ENCODE measurements around the gene DDX17.

Gene DDX17

GRCh38 chr22:38464992-38465672 is 41.0 kb downstream of the DDX17 start:
- no peak for DNase-seq

DNA sequence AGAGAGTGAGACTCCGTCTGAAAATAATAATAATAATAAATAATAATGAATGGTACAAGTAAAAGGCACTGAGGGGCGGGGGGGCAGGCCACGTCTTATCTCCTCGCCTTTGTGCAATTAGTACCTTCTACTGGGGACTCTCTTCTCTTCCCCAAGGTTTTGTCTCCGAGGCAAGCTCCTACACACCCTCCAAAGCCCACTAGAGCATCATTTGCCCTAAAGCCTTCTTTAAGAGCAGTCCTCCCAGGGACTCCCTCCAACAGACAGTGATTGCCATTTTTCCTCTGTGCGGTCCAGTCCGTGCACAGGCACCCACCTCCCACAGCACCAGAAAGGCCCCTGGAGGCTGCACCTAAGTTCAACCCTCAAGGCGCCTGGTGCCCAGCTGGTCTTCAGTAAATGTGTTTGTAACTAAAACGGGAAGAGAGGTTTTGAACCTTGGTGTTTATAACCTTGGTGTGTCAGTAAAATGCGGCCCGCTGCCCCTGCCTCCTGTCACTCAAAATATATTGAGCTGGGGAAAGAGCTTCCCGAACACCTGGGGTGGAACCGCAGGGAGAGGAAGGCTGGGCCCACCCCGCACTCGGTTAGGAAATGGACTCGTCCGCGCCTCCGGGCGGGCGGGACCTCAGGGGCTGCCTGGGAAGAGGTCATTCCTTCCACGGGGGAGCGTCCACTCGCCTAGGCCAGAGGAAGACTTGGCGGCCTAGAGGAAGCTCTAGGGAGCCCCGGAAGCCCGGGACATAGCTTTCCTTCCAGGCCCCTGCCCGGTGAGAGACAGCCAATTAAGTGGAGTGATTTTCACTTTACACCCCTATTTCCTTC is 42.9 kb downstream of the DDX17 start:
- DNase-seq: no peak

GRCh38 chr22:38461414-38462081 is 44.6 kb downstream of the DDX17 start:
- DNase-seq: peak; percentile 35

GRCh38 chr22:38461057-38461413 is 45.1 kb downstream of the DDX17 start:
- DNase-seq: no peak

GRCh38 chr22:38460426-38460840 is 45.7 kb downstream of the DDX17 start:
- no peak for DNase-seq

DNA sequence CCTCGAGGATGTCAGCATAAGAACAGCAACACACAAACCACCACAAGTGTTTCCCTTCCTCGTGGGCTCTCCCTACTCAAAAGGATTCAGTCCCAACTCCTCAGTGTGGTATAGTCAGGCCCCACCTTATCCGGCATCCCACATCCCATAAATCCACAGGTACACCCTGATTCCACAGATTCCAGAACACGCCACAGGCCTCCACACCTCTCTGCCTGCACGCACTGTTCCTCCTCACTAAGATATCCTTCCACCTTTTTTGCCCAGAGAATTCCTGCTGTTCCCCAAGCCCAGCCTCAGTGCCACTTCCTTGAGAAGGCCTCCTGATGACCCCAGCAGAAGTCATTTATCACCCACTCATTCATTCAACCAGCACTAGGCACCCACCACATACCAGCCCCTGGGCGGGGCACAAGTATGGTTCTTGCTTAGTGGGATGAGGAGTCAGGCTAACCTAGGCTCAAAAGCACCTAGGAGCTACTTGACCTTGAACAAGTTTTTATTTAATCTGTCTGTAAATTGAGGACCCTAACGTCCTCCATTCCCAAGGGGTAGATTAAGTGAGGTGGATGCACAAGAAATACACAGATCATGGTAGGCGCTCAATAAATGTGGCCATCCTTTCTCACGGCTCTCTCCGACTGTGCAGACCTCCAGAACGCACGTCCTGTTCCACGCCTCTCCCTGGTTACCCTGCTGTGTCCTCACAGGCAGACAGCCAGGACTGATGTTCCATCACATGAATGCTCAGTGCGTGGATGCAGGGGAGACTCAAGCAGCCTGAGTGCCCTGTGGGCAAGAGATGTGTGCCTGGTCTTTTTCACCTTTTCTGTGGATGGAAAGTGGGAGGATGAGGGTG is 49.0 kb downstream of the DDX17 start:
- no peak for DNase-seq

- DNase-seq: no peak
Observed at GRCh38 chr22:38456272-38456835, 49.8 kb downstream of the DDX17 start.

DNA sequence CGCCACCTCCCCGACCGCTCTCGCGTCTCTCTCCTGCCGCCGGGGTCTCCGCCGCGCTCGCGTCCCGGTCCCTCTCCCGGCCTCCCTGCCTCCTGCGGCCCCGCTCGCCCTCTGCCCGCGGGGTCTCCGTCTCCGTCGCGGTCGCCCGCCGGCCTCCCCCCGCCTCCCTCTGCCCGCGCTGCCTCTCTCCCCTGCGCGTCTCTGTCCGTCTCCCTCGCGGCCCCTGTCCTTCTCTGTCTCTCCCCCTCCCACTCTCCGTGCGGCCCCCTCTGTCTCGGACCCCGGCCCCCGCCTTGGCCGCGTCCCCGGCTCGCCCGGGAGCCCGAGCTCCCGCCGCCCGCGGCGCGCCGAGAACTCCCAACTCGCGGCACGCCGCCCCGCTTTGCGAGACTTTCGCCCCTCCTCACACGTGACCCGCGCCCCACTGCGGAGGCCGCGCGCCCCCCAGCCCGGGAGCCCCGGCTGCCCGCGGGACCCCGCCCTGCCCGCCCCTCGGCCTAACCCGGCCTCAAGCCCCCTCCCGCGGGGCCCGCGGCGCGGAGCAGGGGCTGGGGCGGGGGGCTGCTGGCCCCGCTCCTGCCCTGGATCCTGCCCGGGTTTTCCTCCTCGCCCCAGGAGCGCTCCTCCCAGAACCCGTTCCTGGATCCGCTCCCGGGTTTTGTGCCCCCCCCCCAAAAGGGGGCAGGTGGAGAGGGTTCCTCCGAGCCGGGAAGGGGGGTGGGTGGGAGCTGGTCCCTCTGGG is 50.4 kb downstream of the DDX17 start:
- DNase-seq: no peak

DNA sequence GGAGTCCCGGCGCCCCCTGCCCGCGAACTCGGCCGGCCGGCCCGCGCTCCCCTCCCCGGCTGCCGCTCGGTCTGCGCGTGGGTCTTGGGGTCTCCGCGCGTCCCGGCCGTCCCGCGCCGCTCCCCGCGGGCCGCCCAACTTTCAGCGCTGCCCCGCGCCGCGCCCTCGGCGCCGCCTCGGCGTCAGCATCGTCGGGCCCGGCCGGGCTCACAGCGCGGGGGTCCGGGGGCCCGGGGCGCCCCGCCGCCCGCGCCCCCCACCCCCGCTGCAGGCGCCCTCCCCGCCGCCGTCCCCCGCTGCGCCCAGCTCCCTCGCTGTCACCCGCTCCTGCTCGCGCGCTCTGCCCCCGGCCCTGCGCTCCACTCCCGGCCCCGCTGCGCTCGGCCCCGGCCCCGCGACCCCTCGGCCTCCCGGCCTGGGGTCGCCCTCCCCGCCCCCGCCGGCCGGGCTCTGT is 51.0 kb downstream of the DDX17 start, which contains the start of gene KCNJ4:
TSS of gene KCNJ4 (minus strand) at position 124 of the 454 bp plus-strand sequence. CDS start 27,067 bp downstream, outside the sequence.
- no peak for DNase-seq

- no peak for DNase-seq
Observed at GRCh38 chr22:38454353-38455075, 51.6 kb downstream of the DDX17 start.

GRCh38 chr22:38453996-38454352 is 52.1 kb downstream of the DDX17 start:
- no peak for DNase-seq

GRCh38 chr22:38453066-38453672 is 52.9 kb downstream of the DDX17 start:
- no peak for DNase-seq

- DNase-seq: no peak
Observed at GRCh38 chr22:38452373-38453065, 53.6 kb downstream of the DDX17 start.

DNA sequence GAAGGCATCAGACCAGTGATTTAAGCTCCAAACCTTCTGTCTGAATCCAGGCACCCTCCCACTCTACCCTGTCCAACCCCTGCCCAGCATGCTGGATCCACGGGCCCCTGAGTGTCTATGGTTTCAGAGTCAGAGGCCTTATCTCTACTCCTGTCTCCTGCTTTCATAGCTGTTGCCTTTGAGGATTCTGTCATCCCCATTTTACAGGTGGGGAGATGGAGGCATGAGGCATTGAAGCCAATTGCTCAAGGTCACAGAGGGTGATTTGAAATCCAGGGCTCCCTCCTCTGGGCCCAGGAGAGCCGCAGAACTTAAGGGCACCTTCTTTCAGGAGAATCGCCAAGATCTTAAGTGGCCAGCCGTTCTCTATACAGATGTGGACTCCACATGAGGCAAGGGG is 54.2 kb downstream of the DDX17 start:
- DNase-seq: no peak

- no peak for DNase-seq
Observed at GRCh38 chr22:38451404-38451803, 54.7 kb downstream of the DDX17 start.

GRCh38 chr22:38450234-38450797 is 55.8 kb downstream of the DDX17 start:
- DNase-seq: no peak

DNA sequence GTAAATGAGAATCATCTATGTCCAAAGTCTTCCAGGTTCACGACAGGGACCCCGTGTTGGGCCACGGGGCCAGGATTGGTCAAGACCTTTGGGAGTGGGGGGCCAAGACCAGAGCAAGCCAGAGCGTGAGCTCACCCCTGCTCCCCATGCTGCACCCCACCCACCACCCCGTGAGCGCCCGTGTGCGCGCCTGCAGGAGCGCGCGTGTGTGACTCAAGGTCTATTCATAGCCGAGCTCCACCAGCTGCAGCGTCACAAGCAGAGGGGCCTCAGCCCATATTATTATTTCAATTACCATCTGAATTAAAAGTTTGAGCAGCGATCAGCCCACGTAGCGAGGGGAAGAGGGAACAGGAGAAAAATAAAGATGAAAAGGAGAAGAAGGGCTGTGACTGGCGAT is 56.3 kb downstream of the DDX17 start:
- no peak for DNase-seq

GRCh38 chr22:38448945-38449745 is 57.0 kb downstream of the DDX17 start:
- DNase-seq: no peak
